ENCODE data around the gene ZNF462. TPM values are rescaled to one million over a fixed set of nuclear protein-coding genes. Genes with fewer than 3 reads are reported as not detected.
"Not testable (repeated sequence)": the region's sequence is repeated elsewhere in the genome, so short reads cannot be mapped to it uniquely, and the experiment has no call there.

ZNF462 gene
- polyA plus RNA-seq, 3 donors = not detected

GRCh38 chr9:106846307-106846706 is 16.7 kb upstream of the ZNF462 start:
- H3K9me3 ChIP-seq (replicated peaks in 1 of 2; ENCODE audit: control insufficient read depth in 1 of 2, insufficient read depth in 1 of 2, low read length in 2 of 2) = no peaks in the 10 kb centered on the region
- H3K27ac ChIP-seq (ENCODE audit: low read depth in 1 of 2, low read length in 2 of 2) = no peak overlapping the region
- no peak for TF ChIP-seq CTCF (IDR thresholded peaks at IDR 0.05)
- Mint-ChIP-seq H3K9me3 (peaks cover 0 to 1% (median 0%) of the 10 kb centered on the region in 7 donors), H3K27me3 (ENCODE audit: low read depth in 3 of 3) (peaks cover 0 to 4% (median 0%) of the 10 kb centered on the region in 3 donors), H3K4me3 (no peak overlapping the region), H3K36me3 (no peaks in the 10 kb centered on the region), H3K4me1 (no peaks in the 10 kb centered on the region), H3K27ac (no peak overlapping the region)
- no peaks in the 10 kb centered on the region for H3K79me2 ChIP-seq (ENCODE audit: insufficient read depth, low read length)
- no peak overlapping the region for H2AFZ ChIP-seq (ENCODE audit: insufficient read depth, low read depth, low read length, poor library complexity, severe bottlenecking)
- no peak for DNase-seq
- H3K4me2 ChIP-seq (replicated peaks; ENCODE audit: extremely low read depth, low read length, poor library complexity, severe bottlenecking) = no peak overlapping the region
- intact Hi-C loops (cut with micrococcal nuclease) = no loop called here
- H3K36me3 ChIP-seq (replicated peaks in 1 of 2; ENCODE audit: control insufficient read depth in 1 of 2, insufficient read depth in 2 of 2, low read length in 2 of 2) = no peaks in the 10 kb centered on the region
- H3K4me3 ChIP-seq (replicated peaks in 1 of 3; ENCODE audit: low read depth in 2 of 3, low read length in 3 of 3) = no peak overlapping the region
- no peaks in the 10 kb centered on the region for H3K4me1 ChIP-seq (ENCODE audit: control insufficient read depth in 1 of 2, insufficient read depth in 2 of 2, low read length in 2 of 2)
- H4K20me1 ChIP-seq (ENCODE audit: insufficient read depth, low read length) = no peaks in the 10 kb centered on the region
- H3K27me3 ChIP-seq (ENCODE audit: control insufficient read depth in 2 of 2, insufficient read depth in 2 of 2, low read length in 2 of 2) = no peaks in the 10 kb centered on the region
- no peak overlapping the region for H3K9ac ChIP-seq (ENCODE audit: insufficient read depth, low read length, poor library complexity, severe bottlenecking)
- WGBS (ENCODE audit: insufficient coverage) = no CpG with 5 or more reads among the region's 1 CpG

GRCh38 chr9:106846857-106847256 is 16.1 kb upstream of the ZNF462 start:
- no peaks in the 10 kb centered on the region for H3K79me2 ChIP-seq (ENCODE audit: insufficient read depth, low read length)
- WGBS (ENCODE audit: insufficient coverage) = no CpG with 5 or more reads among the region's 2 CpGs
- H3K4me3 Mint-ChIP-seq = no peak overlapping the region
- H3K4me2 ChIP-seq (replicated peaks; ENCODE audit: extremely low read depth, low read length, poor library complexity, severe bottlenecking) = no peak overlapping the region
- H3K4me1 ChIP-seq (ENCODE audit: control insufficient read depth in 1 of 2, insufficient read depth in 2 of 2, low read length in 2 of 2) = no peaks in the 10 kb centered on the region
- no peaks in the 10 kb centered on the region for H3K4me1 Mint-ChIP-seq
- no peak overlapping the region for H3K27ac Mint-ChIP-seq
- H4K20me1 ChIP-seq (ENCODE audit: insufficient read depth, low read length) = no peaks in the 10 kb centered on the region
- H3K36me3 ChIP-seq (replicated peaks in 1 of 2; ENCODE audit: control insufficient read depth in 1 of 2, insufficient read depth in 2 of 2, low read length in 2 of 2) = no peaks in the 10 kb centered on the region
- no peaks in the 10 kb centered on the region for H3K9me3 ChIP-seq (replicated peaks in 1 of 2; ENCODE audit: control insufficient read depth in 1 of 2, insufficient read depth in 1 of 2, low read length in 2 of 2)
- H2AFZ ChIP-seq (ENCODE audit: insufficient read depth, low read depth, low read length, poor library complexity, severe bottlenecking) = no peak overlapping the region
- no peak for DNase-seq
- H3K4me3 ChIP-seq (replicated peaks in 1 of 3; ENCODE audit: low read depth in 2 of 3, low read length in 3 of 3) = no peak overlapping the region
- TF ChIP-seq CTCF (IDR thresholded peaks at IDR 0.05) = no peak
- no peak overlapping the region for H3K27ac ChIP-seq (ENCODE audit: low read depth in 1 of 2, low read length in 2 of 2)
- peaks cover 0 to 7% (median 0%) of the 10 kb centered on the region in 3 donors for H3K27me3 Mint-ChIP-seq (ENCODE audit: low read depth in 3 of 3)
- H3K36me3 Mint-ChIP-seq = no peaks in the 10 kb centered on the region
- no peaks in the 10 kb centered on the region for H3K27me3 ChIP-seq (ENCODE audit: control insufficient read depth in 2 of 2, insufficient read depth in 2 of 2, low read length in 2 of 2)
- H3K9me3 Mint-ChIP-seq = peaks cover 0 to 1% (median 0%) of the 10 kb centered on the region in 7 donors
- intact Hi-C loops (cut with micrococcal nuclease) = no loop called here
- no peak overlapping the region for H3K9ac ChIP-seq (ENCODE audit: insufficient read depth, low read length, poor library complexity, severe bottlenecking)

GRCh38 chr9:106851640-106852039 is 11.3 kb upstream of the ZNF462 start:
- H3K27me3 Mint-ChIP-seq (ENCODE audit: low read depth in 3 of 3) = peaks cover 0 to 15% (median 0%) of the 10 kb centered on the region in 3 donors
- H3K4me1 ChIP-seq (ENCODE audit: control insufficient read depth in 1 of 2, insufficient read depth in 2 of 2, low read length in 2 of 2); H3K36me3 Mint-ChIP-seq; DNase-seq; H3K27ac ChIP-seq (ENCODE audit: low read depth in 1 of 2, low read length in 2 of 2); H3K79me2 ChIP-seq (ENCODE audit: insufficient read depth, low read length); H3K9me3 ChIP-seq (replicated peaks in 1 of 2; ENCODE audit: control insufficient read depth in 1 of 2, insufficient read depth in 1 of 2, low read length in 2 of 2); H4K20me1 ChIP-seq (ENCODE audit: insufficient read depth, low read length); intact Hi-C loops (cut with micrococcal nuclease); H3K36me3 ChIP-seq (replicated peaks in 1 of 2; ENCODE audit: control insufficient read depth in 1 of 2, insufficient read depth in 2 of 2, low read length in 2 of 2); H2AFZ ChIP-seq (ENCODE audit: insufficient read depth, low read depth, low read length, poor library complexity, severe bottlenecking); H3K9me3 Mint-ChIP-seq; H3K9ac ChIP-seq (ENCODE audit: insufficient read depth, low read length, poor library complexity, severe bottlenecking); H3K4me3 ChIP-seq (replicated peaks in 1 of 3; ENCODE audit: low read depth in 2 of 3, low read length in 3 of 3); H3K4me2 ChIP-seq (replicated peaks; ENCODE audit: extremely low read depth, low read length, poor library complexity, severe bottlenecking); H3K4me1 Mint-ChIP-seq: not testable (repeated sequence)
- H3K27me3 ChIP-seq (ENCODE audit: control insufficient read depth in 2 of 2, insufficient read depth in 2 of 2, low read length in 2 of 2) = peaks cover 5 to 12% of the 10 kb centered on the region in 2 donors
- WGBS (ENCODE audit: insufficient coverage) = 100% methylated on average over 3 of the region's 8 CpGs
- peak overlapping the region in 1 of 7 donors; percentile 53 for H3K27ac Mint-ChIP-seq
- H3K4me3 Mint-ChIP-seq = peak overlapping the region in 1 of 2 donors; percentile 0
